ENCODE measurements around the gene OR2T27. TPM values are rescaled to one million over a fixed set of nuclear protein-coding genes. Genes with fewer than 3 reads are reported as not detected.
"Not testable (repeated sequence)": the region's sequence is repeated elsewhere in the genome, so short reads cannot be mapped to it uniquely, and the experiment has no call there.

The OR2T27 gene
- total RNA-seq, 3 donors from 2014 or later, result not detected

DNA sequence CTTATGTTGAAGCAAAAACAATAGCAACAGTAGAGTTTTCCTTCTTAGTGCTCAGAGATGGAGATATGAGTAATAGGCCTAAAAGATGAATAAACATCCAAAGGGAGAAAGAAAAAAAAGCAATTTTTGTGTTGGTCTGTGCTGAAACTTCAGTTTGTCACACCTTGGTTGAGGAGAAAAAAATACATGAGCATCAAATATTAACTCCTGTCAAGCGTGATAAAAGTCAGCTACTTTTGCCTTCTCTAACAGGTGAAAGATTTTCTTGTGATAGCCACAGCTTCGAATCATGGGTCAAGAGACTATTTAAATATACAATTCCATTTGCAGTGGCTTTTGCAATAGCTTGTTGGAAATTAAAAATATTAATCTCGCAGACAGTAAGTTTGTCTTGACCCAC lies 14.4 kb downstream of the OR2T27 start:
- intact Hi-C loops (cut with DNase I; ENCODE audit: low total_unique reads), result not testable (repeated sequence)

DNA sequence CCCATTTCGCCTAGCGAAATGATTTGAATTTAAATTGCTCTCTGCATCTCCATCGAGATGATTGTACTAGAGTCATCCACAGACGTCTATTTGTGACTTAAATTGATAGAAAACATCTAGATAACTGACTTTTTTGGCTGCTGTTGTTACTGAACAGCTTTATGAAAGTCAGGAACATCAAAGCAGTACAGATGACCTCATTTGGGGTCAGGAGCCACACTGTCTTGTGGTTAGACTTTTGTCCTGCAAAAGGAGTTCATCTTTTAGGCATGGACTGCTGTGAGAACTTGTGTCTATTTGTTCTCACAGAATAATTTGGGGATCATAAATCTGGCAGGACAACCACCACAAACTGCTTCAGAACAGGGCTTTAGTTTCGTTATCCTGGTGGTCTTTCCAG lies 15.7 kb downstream of the OR2T27 start:
- H3K4me1 ChIP-seq; DNase-seq (ENCODE audit: low spot score in 2 of 2); H3K9me3 ChIP-seq; H3K27me3 ChIP-seq; H3K27ac ChIP-seq; intact Hi-C loops (cut with DNase I; ENCODE audit: low total_unique reads); H3K4me3 ChIP-seq; H3K36me3 ChIP-seq: not testable (repeated sequence)

More for the DNA sequence above, 14.4 kb downstream of the OR2T27 start:
- DNase-seq (ENCODE audit: low spot score in 2 of 2); H3K4me3 ChIP-seq; H3K27me3 ChIP-seq; H3K36me3 ChIP-seq; H3K27ac ChIP-seq; H3K4me1 ChIP-seq; H3K9me3 ChIP-seq: not testable (repeated sequence)

DNA sequence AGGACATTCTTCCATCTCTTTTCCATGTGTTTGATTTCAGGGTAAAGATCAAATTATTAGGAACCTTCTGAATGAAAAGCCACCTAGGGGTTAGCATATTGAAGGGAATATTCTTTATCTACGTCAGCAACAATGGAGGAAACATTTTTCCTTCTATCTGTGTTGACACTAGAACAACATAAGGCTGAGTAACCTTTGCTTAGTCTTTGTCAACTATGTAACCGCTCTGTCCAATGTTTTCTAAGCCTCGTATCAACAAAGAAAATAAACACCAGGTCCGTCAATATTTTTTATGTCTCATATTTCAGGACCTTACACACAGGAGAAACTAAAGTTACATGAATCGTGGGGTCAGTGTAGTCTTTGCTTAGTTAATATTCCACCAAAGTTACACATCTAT lies 18.7 kb downstream of the OR2T27 start:
- H3K9me3 ChIP-seq; H3K27ac ChIP-seq; H3K4me3 ChIP-seq; H3K27me3 ChIP-seq; H3K4me1 ChIP-seq; intact Hi-C loops (cut with DNase I; ENCODE audit: low total_unique reads); H3K36me3 ChIP-seq; DNase-seq (ENCODE audit: low spot score in 2 of 2): not testable (repeated sequence)

GRCh38 chr1:248634991-248635390 lies 20.3 kb downstream of the OR2T27 start, which contains the start of gene OR2T11:
OR2T11 (minus strand) TSS chr1:248635091; CDS start chr1:248627128, 7,963 bp downstream.
- H3K27ac ChIP-seq; intact Hi-C loops (cut with DNase I; ENCODE audit: low total_unique reads); H3K9me3 ChIP-seq: not testable (repeated sequence)

DNA sequence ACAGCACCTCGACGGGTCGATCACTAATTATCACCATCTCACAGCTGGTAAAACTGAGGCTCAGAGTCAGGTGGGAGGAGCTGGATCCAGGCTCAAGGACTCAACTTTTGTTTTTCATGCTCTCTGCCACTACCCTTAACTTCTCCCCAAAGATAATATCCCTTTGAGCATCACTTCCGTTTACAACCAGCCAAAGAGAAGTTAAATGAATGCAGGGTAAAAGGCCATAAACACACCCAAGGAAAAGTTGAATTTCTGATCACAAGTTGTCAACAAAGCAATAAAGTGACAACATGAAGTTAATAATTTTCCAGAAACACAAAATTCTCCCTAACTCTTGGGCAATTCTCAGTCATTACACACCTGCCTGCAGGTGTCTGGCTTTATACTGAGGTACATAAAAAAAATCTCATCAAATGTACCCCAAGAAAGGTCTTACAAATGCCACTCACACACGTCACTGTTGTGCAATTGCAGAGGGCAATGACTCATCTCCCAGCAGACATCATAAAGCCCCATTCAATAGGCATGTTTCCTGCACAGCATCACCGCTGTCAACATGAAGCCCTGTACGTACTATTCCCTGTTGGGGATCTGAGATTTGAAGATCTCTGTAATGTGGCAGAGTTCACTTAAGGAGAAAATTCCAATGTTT lies 23.8 kb downstream of the OR2T27 start:
- Histone ChIP-seq H3K4me3 (no peak overlapping the region), H3K36me3 (no peaks in the 10 kb centered on the region), H3K27ac (no peak overlapping the region), H3K9me3 (no peaks in the 10 kb centered on the region), H3K27me3 (no peaks in the 10 kb centered on the region), H3K4me1 (no peaks in the 10 kb centered on the region)
- no peak for DNase-seq (ENCODE audit: low spot score in 2 of 2)
- TF ChIP-seq POLR2AphosphoS5 (IDR thresholded peaks at IDR 0.05) (no peak), CTCF (IDR thresholded peaks at IDR 0.05) (no peak), POLR2A (IDR thresholded peaks at IDR 0.05) (no peak)
- intact Hi-C loops (cut with DNase I; ENCODE audit: low total_unique reads), result no loop called here

More at GRCh38 chr1:248634991-248635390, 20.3 kb downstream of the OR2T27 start, which contains the start of gene OR2T11:
- DNase-seq (ENCODE audit: low spot score in 2 of 2); H3K27me3 ChIP-seq; H3K36me3 ChIP-seq; H3K4me3 ChIP-seq; H3K4me1 ChIP-seq: not testable (repeated sequence)

DNA sequence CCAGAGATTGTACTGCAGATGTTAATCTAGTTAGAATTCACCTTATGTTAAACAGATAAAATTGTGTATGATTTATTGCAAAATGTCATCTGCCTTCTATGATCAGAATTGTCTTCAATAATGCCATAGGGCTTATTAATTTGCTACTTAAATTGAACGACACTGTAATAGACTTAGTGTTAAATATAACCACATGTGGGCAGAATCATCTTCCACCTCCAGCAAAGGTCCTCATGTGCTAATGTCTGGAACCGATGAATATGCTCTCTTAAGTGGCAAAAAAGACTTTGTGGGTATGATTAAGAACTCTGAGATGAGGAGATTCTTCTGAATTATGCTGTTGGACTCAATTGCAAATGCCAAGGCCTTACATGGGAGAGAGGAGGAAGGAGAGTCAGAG lies 24.8 kb downstream of the OR2T27 start:
- DNase-seq (ENCODE audit: low spot score in 2 of 2), result no peak
- Histone ChIP-seq H3K4me1 (no peaks in the 10 kb centered on the region), H3K36me3 (no peaks in the 10 kb centered on the region), H3K4me3 (no peak overlapping the region), H3K27me3 (no peaks in the 10 kb centered on the region), H3K9me3 (no peaks in the 10 kb centered on the region), H3K27ac (no peak overlapping the region)
- TF ChIP-seq CTCF (IDR thresholded peaks at IDR 0.05) (no peak), POLR2AphosphoS5 (IDR thresholded peaks at IDR 0.05) (no peak), POLR2A (IDR thresholded peaks at IDR 0.05) (no peak)
- intact Hi-C loops (cut with DNase I; ENCODE audit: low total_unique reads), result no loop called here

DNA sequence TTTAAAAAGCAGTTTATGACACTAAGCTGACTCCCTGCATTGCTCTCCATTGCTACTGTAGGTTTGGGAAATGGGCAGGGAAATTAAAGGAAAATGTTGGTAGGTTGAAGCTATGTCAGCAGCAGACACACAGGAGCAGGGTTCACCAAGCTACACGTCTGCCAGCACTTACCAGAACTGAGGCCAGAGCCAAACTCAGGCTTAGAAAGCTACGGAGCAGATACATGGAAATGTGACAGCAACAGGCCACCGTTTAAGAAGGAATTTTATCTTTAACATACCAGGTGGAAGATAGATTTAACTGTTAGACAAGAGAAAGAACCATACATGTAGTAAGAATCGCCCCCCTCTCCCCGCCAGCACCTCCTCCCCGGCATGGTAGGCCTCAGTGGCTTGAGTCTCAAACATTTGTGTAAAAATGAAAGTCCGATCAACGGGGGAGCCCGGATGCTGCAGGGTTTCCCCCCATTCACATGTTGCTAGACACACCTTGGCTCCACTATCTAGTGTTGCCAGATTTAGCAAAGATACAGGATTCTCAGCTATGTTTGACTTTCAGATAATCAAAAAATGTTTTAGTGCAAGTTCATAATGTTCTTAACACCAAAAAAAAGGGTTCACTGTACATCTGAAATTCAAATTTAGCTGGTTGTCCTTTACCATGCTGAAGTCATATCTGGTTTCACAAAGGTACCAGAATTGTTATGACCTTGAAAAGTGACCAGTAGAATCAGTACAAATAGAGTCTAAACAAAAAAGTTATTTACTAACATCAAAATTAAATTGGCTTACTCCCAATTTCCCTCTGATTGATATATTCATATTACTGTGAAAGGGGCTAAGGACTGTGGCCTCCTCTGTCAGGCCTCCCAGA lies 27.1 kb downstream of the OR2T27 start:
- H3K36me3 ChIP-seq, result no peaks in the 10 kb centered on the region
- H3K27me3 ChIP-seq, result no peaks in the 10 kb centered on the region
- intact Hi-C loops (cut with DNase I; ENCODE audit: low total_unique reads), result no loop called here
- H3K27ac ChIP-seq, result no peak overlapping the region
- H3K9me3 ChIP-seq, result no peaks in the 10 kb centered on the region
- no peak for TF ChIP-seq POLR2AphosphoS5 (IDR thresholded peaks at IDR 0.05)
- no peak for TF ChIP-seq POLR2A (IDR thresholded peaks at IDR 0.05)
- no peak for TF ChIP-seq CTCF (IDR thresholded peaks at IDR 0.05)
- DNase-seq (ENCODE audit: low spot score in 2 of 2), result no peak
- H3K4me1 ChIP-seq, result no peaks in the 10 kb centered on the region
- H3K4me3 ChIP-seq, result no peak overlapping the region

Data from breast epithelium (tissue), 4 donors.